Activated T-helper 17 cell treated with anti-CD3 and anti-CD28 coated beads, Interleukin-2, amount 50 U/mL, for 72 hours (primary cell): ENCODE results near the gene DNAAF5. TPM values are rescaled to one million over a fixed set of nuclear protein-coding genes. Genes with fewer than 3 reads are reported as not detected.
A peak's percentile ranks its signal among the peaks of the same experiment; 100 is the strongest.

Experiments
- ATAC-seq: fragments of 150-1000 bp; cut with Tn5 transposase; replicated peaks from 2 replicates; pipeline ENCODE4 v1.10.0; 2021; ENCODE audit warnings: mild to moderate bottlenecking, moderate library complexity
- H3K27ac Mint-ChIP-seq: one replicate; pipeline ENCODE4 v1.8.0; 2022; ENCODE audit warnings: mixed read lengths
- H3K27me3 Mint-ChIP-seq: one replicate; pipeline ENCODE4 v1.8.0; 2022; ENCODE audit warnings: mixed read lengths
- H3K36me3 Mint-ChIP-seq: one replicate; pipeline ENCODE4 v1.8.0; 2022; ENCODE audit warnings: low read depth, mild to moderate bottlenecking, mixed read lengths
- H3K4me1 Mint-ChIP-seq: one replicate; pipeline ENCODE4 v1.8.0; 2022; ENCODE audit warnings: mixed read lengths
- H3K4me3 Mint-ChIP-seq: one replicate; pipeline ENCODE4 v1.8.0; 2022; ENCODE audit warnings: mild to moderate bottlenecking, mixed read lengths
- H3K9me3 Mint-ChIP-seq: one replicate; pipeline ENCODE4 v1.8.0; 2022; ENCODE audit warnings: mixed read lengths
- total RNA-seq, 2 donors: library from RNA; stranded (reverse); gene quantifications; one replicate each; pipeline ENCODE4 v1.2.3, GENCODE V29; 2022

Gene DNAAF5
- total RNA-seq, 2 donors from 2014 or later = 15.1 to 39.9 TPM

- no peak overlapping the region for H3K4me3 Mint-ChIP-seq
- H3K36me3 Mint-ChIP-seq = peaks cover 9% of the 10 kb centered on the region
- H3K27ac Mint-ChIP-seq = no peak overlapping the region
- H3K27me3 Mint-ChIP-seq = no peaks in the 10 kb centered on the region
- peaks cover 4% of the 10 kb centered on the region for H3K4me1 Mint-ChIP-seq
- ATAC-seq = no peak
- no peaks in the 10 kb centered on the region for H3K9me3 Mint-ChIP-seq
These were observed 29.5 kb upstream of the DNAAF5 start for GRCh38 chr7:696812-697551.

DNA sequence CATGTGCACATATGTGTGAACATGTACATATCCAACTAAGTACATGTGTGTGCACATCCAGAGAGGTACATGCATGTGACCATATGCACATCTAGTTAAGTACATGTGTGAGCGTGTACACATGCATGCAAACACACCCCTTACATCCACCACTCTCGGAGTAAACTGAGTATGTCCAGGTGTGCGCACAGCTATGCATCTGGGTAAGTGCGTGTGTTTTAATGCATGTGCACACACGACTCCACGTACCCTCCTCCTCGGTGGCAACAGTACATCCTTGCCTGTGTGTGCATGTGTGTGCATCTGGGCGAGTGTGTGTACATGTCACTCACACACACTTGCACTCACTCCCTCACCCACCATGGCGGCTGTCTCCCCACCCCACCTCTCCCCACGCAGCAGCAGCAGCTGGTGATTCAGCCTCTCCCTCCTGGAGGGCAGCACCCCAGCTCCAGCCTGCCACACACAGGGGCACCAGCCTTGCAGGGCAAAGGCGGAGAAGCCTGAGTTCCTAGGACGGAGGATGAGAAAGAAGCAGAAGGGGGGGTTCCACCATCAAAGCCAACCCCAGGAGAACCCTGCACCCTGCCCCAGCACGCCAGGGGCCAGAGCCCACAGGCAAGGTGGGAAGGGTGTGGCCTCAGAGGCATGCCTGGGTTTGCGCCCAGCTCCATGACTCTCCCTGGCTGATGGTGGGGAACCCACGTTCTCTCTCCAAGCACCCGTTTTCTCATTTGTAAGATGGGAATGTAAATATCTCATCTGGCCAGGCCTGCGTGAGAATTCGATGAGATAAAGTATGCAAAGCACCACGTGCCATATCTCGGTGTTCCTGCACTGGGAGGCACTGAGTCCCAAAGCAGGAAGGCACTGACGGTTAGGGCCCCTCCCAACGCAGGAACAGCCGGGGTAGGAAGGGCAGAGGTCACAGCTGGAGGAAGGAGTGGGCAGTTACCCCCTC lies 27.7 kb upstream of the DNAAF5 start:
- ATAC-seq = no peak
- Mint-ChIP-seq H3K4me1 (peaks cover 4% of the 10 kb centered on the region), H3K27me3 (no peaks in the 10 kb centered on the region), H3K4me3 (no peak overlapping the region), H3K36me3 (peaks cover 16% of the 10 kb centered on the region), H3K9me3 (peaks cover 3% of the 10 kb centered on the region), H3K27ac (no peak overlapping the region)

GRCh38 chr7:699476-700170 lies 26.9 kb upstream of the DNAAF5 start:
- Mint-ChIP-seq H3K4me1 (peaks cover 4% of the 10 kb centered on the region), H3K27ac (no peak overlapping the region), H3K27me3 (no peaks in the 10 kb centered on the region), H3K4me3 (no peak overlapping the region), H3K36me3 (peaks cover 19% of the 10 kb centered on the region), H3K9me3 (peaks cover 3% of the 10 kb centered on the region)
- no peak for ATAC-seq

DNA sequence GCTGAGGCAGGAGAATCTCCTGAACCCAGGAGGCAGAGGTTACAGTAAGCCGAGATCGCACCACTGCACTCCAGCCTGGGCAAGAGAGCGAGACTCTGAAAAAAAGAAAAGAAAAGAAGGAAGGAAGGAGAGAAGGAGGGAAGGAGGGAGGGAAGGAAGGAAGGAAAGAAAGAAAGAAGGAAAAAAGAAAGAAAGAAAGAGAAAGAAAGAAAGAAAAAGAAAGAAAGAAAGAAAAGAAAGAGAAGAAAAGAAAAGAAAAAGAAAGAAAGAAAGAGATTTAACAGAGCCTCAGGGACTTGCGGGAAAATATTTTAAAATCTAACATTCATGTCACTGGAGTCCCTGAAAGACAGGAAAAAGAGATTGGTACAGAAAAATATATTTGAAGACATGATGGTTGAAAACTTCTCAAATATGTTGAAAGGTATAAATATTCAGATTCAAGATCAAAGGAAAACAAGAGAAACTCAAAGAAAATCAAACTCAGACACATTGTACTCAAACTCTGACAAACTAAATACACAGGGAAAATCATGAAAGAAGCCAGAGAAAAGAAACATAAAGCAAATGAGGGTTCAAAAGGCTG lies 25.3 kb upstream of the DNAAF5 start:
- H3K27me3 Mint-ChIP-seq = no peaks in the 10 kb centered on the region
- H3K27ac Mint-ChIP-seq = peak overlapping the region; percentile 79
- no peak overlapping the region for H3K4me3 Mint-ChIP-seq
- H3K36me3 Mint-ChIP-seq = peaks cover 19% of the 10 kb centered on the region
- peaks cover 4% of the 10 kb centered on the region for H3K4me1 Mint-ChIP-seq
- ATAC-seq = no peak
- peaks cover 3% of the 10 kb centered on the region for H3K9me3 Mint-ChIP-seq

GRCh38 chr7:703049-703448 lies 23.4 kb upstream of the DNAAF5 start:
- Mint-ChIP-seq H3K9me3 (peaks cover 3% of the 10 kb centered on the region), H3K4me1 (peaks cover 4% of the 10 kb centered on the region), H3K27ac (no peak overlapping the region), H3K4me3 (no peak overlapping the region), H3K27me3 (no peaks in the 10 kb centered on the region), H3K36me3 (peaks cover 25% of the 10 kb centered on the region)
- no peak for ATAC-seq

GRCh38 chr7:706721-707120 lies 19.8 kb upstream of the DNAAF5 start:
- Mint-ChIP-seq H3K9me3 (peaks cover 3% of the 10 kb centered on the region), H3K4me3 (no peak overlapping the region), H3K27ac (no peak overlapping the region), H3K36me3 (peaks cover 27% of the 10 kb centered on the region), H3K4me1 (no peaks in the 10 kb centered on the region), H3K27me3 (no peaks in the 10 kb centered on the region)
- no peak for ATAC-seq

GRCh38 chr7:707296-708000 lies 19.1 kb upstream of the DNAAF5 start:
- Mint-ChIP-seq H3K27me3 (no peaks in the 10 kb centered on the region), H3K4me1 (no peaks in the 10 kb centered on the region), H3K9me3 (peaks cover 3% of the 10 kb centered on the region), H3K27ac (no peak overlapping the region), H3K4me3 (no peak overlapping the region), H3K36me3 (peaks cover 20% of the 10 kb centered on the region)
- ATAC-seq = no peak

GRCh38 chr7:710161-710560 lies 16.3 kb upstream of the DNAAF5 start:
- peaks cover 7% of the 10 kb centered on the region for H3K4me1 Mint-ChIP-seq
- H3K27ac Mint-ChIP-seq = no peak overlapping the region
- no peaks in the 10 kb centered on the region for H3K9me3 Mint-ChIP-seq
- H3K36me3 Mint-ChIP-seq = peaks cover 29% of the 10 kb centered on the region
- peaks cover 9% of the 10 kb centered on the region for H3K27me3 Mint-ChIP-seq
- no peak for ATAC-seq
- no peak overlapping the region for H3K4me3 Mint-ChIP-seq

DNA sequence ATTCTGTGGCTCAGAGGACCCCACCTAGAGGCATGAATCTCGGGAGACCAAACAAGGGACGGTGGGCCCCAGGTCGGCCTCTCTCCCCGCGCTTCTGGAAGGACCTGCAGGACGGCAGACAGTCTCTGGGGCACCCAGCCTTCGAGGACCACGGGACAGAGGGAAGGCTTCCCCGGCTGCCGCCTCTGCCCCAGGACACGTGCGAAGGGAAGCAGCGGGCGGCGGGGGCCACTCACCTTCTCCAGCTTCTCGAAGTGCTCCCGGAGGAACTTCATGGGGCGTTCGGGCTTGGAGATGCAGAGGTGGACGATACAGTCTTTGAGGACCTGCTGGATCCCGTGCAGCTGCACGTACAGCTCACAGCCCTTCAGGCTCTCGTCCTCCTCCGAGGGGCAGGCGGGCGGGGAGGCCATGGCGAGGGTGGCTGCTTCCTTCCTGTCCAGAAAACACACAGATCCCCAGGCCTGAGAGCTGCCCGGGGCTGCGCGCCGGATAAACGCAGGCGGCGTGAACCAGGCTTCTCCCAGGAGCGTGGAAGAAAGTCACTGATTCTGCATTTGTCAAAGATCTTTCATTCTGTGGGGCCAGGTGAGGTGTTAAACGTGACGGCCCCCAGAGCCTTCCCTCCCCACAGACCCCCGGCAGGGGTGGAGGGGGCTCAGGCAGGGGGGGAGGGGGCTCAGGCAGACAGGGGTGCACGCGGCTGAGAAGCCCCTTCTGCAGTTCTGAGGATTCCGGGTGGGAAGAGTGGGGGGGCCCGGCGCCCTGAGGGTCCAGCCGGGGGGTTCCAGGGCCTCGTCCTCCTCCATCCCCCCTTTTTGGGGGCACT lies 15.2 kb upstream of the DNAAF5 start:
- peaks cover 9% of the 10 kb centered on the region for H3K27me3 Mint-ChIP-seq
- H3K4me3 Mint-ChIP-seq = peak overlapping the region; percentile 21
- no peak for ATAC-seq
- no peak overlapping the region for H3K27ac Mint-ChIP-seq
- peaks cover 29% of the 10 kb centered on the region for H3K36me3 Mint-ChIP-seq
- H3K4me1 Mint-ChIP-seq = peaks cover 7% of the 10 kb centered on the region
- H3K9me3 Mint-ChIP-seq = no peaks in the 10 kb centered on the region

- Mint-ChIP-seq H3K27ac (no peak overlapping the region), H3K9me3 (no peaks in the 10 kb centered on the region), H3K4me3 (no peak overlapping the region), H3K36me3 (peaks cover 24% of the 10 kb centered on the region), H3K4me1 (peaks cover 7% of the 10 kb centered on the region), H3K27me3 (peaks cover 9% of the 10 kb centered on the region)
- no peak for ATAC-seq
These were observed 14.5 kb upstream of the DNAAF5 start for GRCh38 chr7:711922-712380.

DNA sequence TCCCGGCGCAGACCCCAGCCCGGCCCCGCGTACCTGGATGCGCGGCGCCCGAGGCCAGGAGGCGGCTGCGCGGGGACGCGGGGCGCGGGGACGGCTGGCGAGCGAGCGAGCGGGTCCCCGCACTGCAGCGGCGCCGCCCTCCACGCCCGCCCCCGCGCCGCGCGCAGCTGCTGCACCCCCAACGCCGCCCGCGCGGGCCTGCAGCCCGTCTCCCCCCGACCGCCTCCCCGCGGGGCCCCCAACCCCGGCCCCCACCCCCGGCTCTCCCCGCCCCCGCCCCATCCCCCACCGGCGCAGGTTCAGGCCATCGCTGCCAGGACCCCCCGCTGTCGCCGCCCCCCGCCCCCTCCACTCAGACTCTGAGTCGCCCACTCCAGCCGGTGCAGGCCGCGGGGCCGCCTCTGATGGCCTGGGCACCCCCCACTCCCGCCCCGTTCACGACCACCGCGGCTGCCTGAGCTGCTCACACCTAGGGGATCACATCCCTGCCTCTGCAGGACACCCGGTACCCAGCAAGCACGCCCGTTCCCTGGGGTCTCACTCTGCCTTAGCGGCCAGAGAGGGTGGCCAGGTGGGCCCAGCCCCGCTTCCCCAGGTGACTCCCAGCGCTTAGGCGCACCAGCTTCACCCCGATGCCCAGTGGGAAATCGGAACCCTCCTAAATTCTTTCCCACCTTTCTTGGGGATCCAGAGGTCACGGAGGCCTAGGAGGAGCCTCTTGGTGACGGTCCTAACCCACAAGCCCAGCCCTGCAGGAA lies 13.9 kb upstream of the DNAAF5 start:
- Mint-ChIP-seq H3K36me3 (peaks cover 23% of the 10 kb centered on the region), H3K27me3 (peaks cover 9% of the 10 kb centered on the region), H3K9me3 (no peaks in the 10 kb centered on the region), H3K4me3 (peak overlapping the region; percentile 47), H3K27ac (no peak overlapping the region), H3K4me1 (peaks cover 7% of the 10 kb centered on the region)
- ATAC-seq = peak; percentile 54

GRCh38 chr7:713139-713457 lies 13.4 kb upstream of the DNAAF5 start:
- Mint-ChIP-seq H3K4me3 (peak overlapping the region; percentile 47), H3K36me3 (peaks cover 23% of the 10 kb centered on the region)

More at GRCh38 chr7:713139-713457, 13.4 kb upstream of the DNAAF5 start:
- ATAC-seq = no peak
- peaks cover 7% of the 10 kb centered on the region for H3K4me1 Mint-ChIP-seq
- H3K9me3 Mint-ChIP-seq = no peaks in the 10 kb centered on the region
- peaks cover 9% of the 10 kb centered on the region for H3K27me3 Mint-ChIP-seq
- no peak overlapping the region for H3K27ac Mint-ChIP-seq
